Posterior cingulate gyrus (tissue), 11 donors: ENCODE measurements around the gene PNRC1.
A peak's percentile ranks its signal among the peaks of the same experiment; 100 is the strongest.
"Not testable (repeated sequence)": the region's sequence is repeated elsewhere in the genome, so short reads cannot be mapped to it uniquely, and the experiment has no call there.

Experiments
- DNase-seq, 10 donors: peaks; one replicate each; pipeline versions ENCODE4 v3.0.0 to v3.0.0-alpha.2; 2020 to 2021; ENCODE audit warnings: mixed read lengths in 3 of 10
- intact Hi-C: fragments of 100-400 bp; cut with DNase I; formaldehyde crosslinking; loops from one replicate; pipeline ENCODE4 v1.15.1; 2023

The PNRC1 gene

GRCh38 chr6:89080281-89081128 lies at the start of gene PNRC1:
Gene PNRC1 (plus strand): TSS chr6:89080751. CDS start chr6:89080895, 144 bp downstream.
- intact Hi-C loops, result loop anchor here (5.0 kb wide), 1 partner anchor 37 kb away; the partner anchor contains the start of gene SRSF12
- peak; percentile 100 for DNase-seq

- intact Hi-C loops, result no loop called here
- no peak for DNase-seq
Observed at GRCh38 chr6:89032599-89032998, 48.0 kb upstream of the PNRC1 start.

- DNase-seq, result no peak
- intact Hi-C loops, result no loop called here
Observed at GRCh38 chr6:89033461-89033860, 47.1 kb upstream of the PNRC1 start.

- DNase-seq, intact Hi-C loops: not testable (repeated sequence)
Observed at GRCh38 chr6:89034116-89034515, 46.4 kb upstream of the PNRC1 start.

- DNase-seq, result no peak
- intact Hi-C loops, result loop anchor here (5.0 kb wide), 1 partner anchor 43 kb away; no protein-coding TSS in a partner anchor
Observed at GRCh38 chr6:89034586-89035251, 45.8 kb upstream of the PNRC1 start.

GRCh38 chr6:89035252-89036101 lies 45.1 kb upstream of the PNRC1 start:
- intact Hi-C loops, result loop anchor here (5.0 kb wide), 1 partner anchor 42 kb away; no protein-coding TSS in a partner anchor
- peak in 5 of 10 donors; percentile 42 to 88 (median 55) for DNase-seq

- intact Hi-C loops, result loop anchor here (5.0 kb wide), 1 partner anchor 40 kb away; no protein-coding TSS in a partner anchor
- no peak for DNase-seq
Observed at GRCh38 chr6:89037141-89037900, 43.2 kb upstream of the PNRC1 start.

- intact Hi-C loops, result loop anchor here (5.0 kb wide), 1 partner anchor 39 kb away; no protein-coding TSS in a partner anchor
- not testable (repeated sequence) for DNase-seq
Observed at GRCh38 chr6:89037901-89038293, 42.7 kb upstream of the PNRC1 start.

GRCh38 chr6:89042664-89043063 lies 37.9 kb upstream of the PNRC1 start:
- intact Hi-C loops, result no loop called here
- DNase-seq, result no peak

- intact Hi-C loops, result no loop called here
- no peak for DNase-seq
Observed at GRCh38 chr6:89044328-89045010, 36.1 kb upstream of the PNRC1 start.

GRCh38 chr6:89045011-89045387 lies 35.6 kb upstream of the PNRC1 start:
- intact Hi-C loops, result no loop called here
- DNase-seq, result peak in 8 of 10 donors; percentile 21 to 90 (median 54)

GRCh38 chr6:89045576-89045975 lies 35.0 kb upstream of the PNRC1 start:
- DNase-seq, result no peak
- intact Hi-C loops, result no loop called here

GRCh38 chr6:89047473-89047872 lies 33.1 kb upstream of the PNRC1 start:
- intact Hi-C loops, result no loop called here
- no peak for DNase-seq

- no peak for DNase-seq
- intact Hi-C loops, result no loop called here
Observed at GRCh38 chr6:89048288-89048923, 32.1 kb upstream of the PNRC1 start.

- intact Hi-C loops, result no loop called here
- no peak for DNase-seq
Observed at GRCh38 chr6:89048985-89049384, 31.6 kb upstream of the PNRC1 start.

- DNase-seq, result no peak
- intact Hi-C loops, result no loop called here
Observed at GRCh38 chr6:89050155-89050554, 30.4 kb upstream of the PNRC1 start.

- DNase-seq, result no peak
- intact Hi-C loops, result no loop called here
Observed at GRCh38 chr6:89050697-89051096, 29.9 kb upstream of the PNRC1 start.

GRCh38 chr6:89051676-89052075 lies 28.9 kb upstream of the PNRC1 start:
- intact Hi-C loops, result no loop called here
- DNase-seq, result no peak

GRCh38 chr6:89054208-89054607 lies 26.3 kb upstream of the PNRC1 start:
- DNase-seq, result no peak
- intact Hi-C loops, result no loop called here
